Epithelial cell of prostate (primary cell): Measurements from ENCODE around the gene LRRC1.

Source experiments
- DNase-seq: peaks from one replicate; pipeline ENCODE4 v3.0.0-alpha.2; 2011; ENCODE audit warnings: low read depth, low spot score
- H3K27ac ChIP-seq: fragments of 450-650 bp; 2 replicates; pipeline ENCODE4 v1.5.1; 2017; ENCODE audit warnings: mild to moderate bottlenecking

The LRRC1 gene

GRCh38 chr6:53869964-53870363 is 75.2 kb downstream of the LRRC1 start:
- no peak for DNase-seq
- H3K27ac ChIP-seq = no peak overlapping the region

- no peak overlapping the region for H3K27ac ChIP-seq
- DNase-seq = no peak
Measured at GRCh38 chr6:53873922-53874321, 79.1 kb downstream of the LRRC1 start.

GRCh38 chr6:53874964-53875363 is 80.2 kb downstream of the LRRC1 start:
- no peak for DNase-seq
- H3K27ac ChIP-seq = no peak overlapping the region

GRCh38 chr6:53877151-53877550 is 82.3 kb downstream of the LRRC1 start:
- no peak overlapping the region for H3K27ac ChIP-seq

GRCh38 chr6:53878808-53879207 is 84.0 kb downstream of the LRRC1 start:
- H3K27ac ChIP-seq = no peak overlapping the region
- DNase-seq = no peak

More at GRCh38 chr6:53877151-53877550, 82.3 kb downstream of the LRRC1 start:
- DNase-seq = no peak

- H3K27ac ChIP-seq = no peak overlapping the region
- no peak for DNase-seq
Measured at GRCh38 chr6:53879608-53880007, 84.8 kb downstream of the LRRC1 start.

- no peak for DNase-seq
- no peak overlapping the region for H3K27ac ChIP-seq
Measured at GRCh38 chr6:53887316-53887715, 92.5 kb downstream of the LRRC1 start.

GRCh38 chr6:53888931-53889330 is 94.1 kb downstream of the LRRC1 start:
- H3K27ac ChIP-seq = no peak overlapping the region
- no peak for DNase-seq

GRCh38 chr6:53889365-53889764 is 94.6 kb downstream of the LRRC1 start:
- DNase-seq = no peak
- no peak overlapping the region for H3K27ac ChIP-seq

GRCh38 chr6:53892707-53893106 is 97.9 kb downstream of the LRRC1 start:
- no peak overlapping the region for H3K27ac ChIP-seq
- DNase-seq = no peak

- DNase-seq = no peak
- H3K27ac ChIP-seq = no peak overlapping the region
Measured at GRCh38 chr6:53894091-53894490, 99.3 kb downstream of the LRRC1 start.

GRCh38 chr6:53896196-53896595 is 101.4 kb downstream of the LRRC1 start:
- no peak for DNase-seq
- H3K27ac ChIP-seq = no peak overlapping the region

GRCh38 chr6:53898026-53898795 is 103.4 kb downstream of the LRRC1 start:
- no peak for DNase-seq
- no peak overlapping the region for H3K27ac ChIP-seq

- no peak overlapping the region for H3K27ac ChIP-seq
- no peak for DNase-seq
Measured at GRCh38 chr6:53899512-53899911, 104.7 kb downstream of the LRRC1 start.

- no peak for DNase-seq
- H3K27ac ChIP-seq = no peak overlapping the region
Measured at GRCh38 chr6:53903357-53903756, 108.6 kb downstream of the LRRC1 start.

- no peak for DNase-seq
Measured at GRCh38 chr6:53906103-53906502, 111.3 kb downstream of the LRRC1 start.

GRCh38 chr6:53906842-53907241 is 112.0 kb downstream of the LRRC1 start:
- DNase-seq = no peak

More at GRCh38 chr6:53906103-53906502, 111.3 kb downstream of the LRRC1 start:
- H3K27ac ChIP-seq = no peak overlapping the region

GRCh38 chr6:53910834-53911233 is 116.0 kb downstream of the LRRC1 start:
- H3K27ac ChIP-seq = no peak overlapping the region
- no peak for DNase-seq

More at GRCh38 chr6:53906842-53907241, 112.0 kb downstream of the LRRC1 start:
- H3K27ac ChIP-seq = no peak overlapping the region

- H3K27ac ChIP-seq = no peak overlapping the region
Measured at GRCh38 chr6:53912661-53913060, 117.9 kb downstream of the LRRC1 start.

GRCh38 chr6:53913286-53913685 is 118.5 kb downstream of the LRRC1 start:
- no peak for DNase-seq
- H3K27ac ChIP-seq = no peak overlapping the region

More at GRCh38 chr6:53912661-53913060, 117.9 kb downstream of the LRRC1 start:
- DNase-seq = no peak

GRCh38 chr6:53915026-53915691 is 120.4 kb downstream of the LRRC1 start:
- no peak for DNase-seq
- no peak overlapping the region for H3K27ac ChIP-seq
